Measurements from ENCODE around the gene NPAS2.

Gene NPAS2

GRCh38 chr2:100785626-100786296, 34.2 kb upstream of the NPAS2 start:
- H3K27ac ChIP-seq (ENCODE audit: poor library complexity, severe bottlenecking) = peak overlapping the region; percentile 89
- H3K9me3 ChIP-seq (ENCODE audit: severe bottlenecking) = no peaks in the 10 kb centered on the region
- DNase-seq (ENCODE audit: low spot score) (no peak), ATAC-seq (ENCODE audit: low read depth) (peak; percentile 42)
- no peaks in the 10 kb centered on the region for H3K27me3 ChIP-seq (ENCODE audit: insufficient read depth, poor library complexity, severe bottlenecking)
- no peaks in the 10 kb centered on the region for H3K36me3 ChIP-seq (ENCODE audit: low read depth)
- H3K4me1 ChIP-seq (ENCODE audit: insufficient read depth, poor library complexity, severe bottlenecking) = peaks cover 33% of the 10 kb centered on the region
- no peak overlapping the region for H3K4me3 ChIP-seq (ENCODE audit: severe bottlenecking)
- no peak for TF ChIP-seq CTCF (IDR thresholded peaks at IDR 0.05; ENCODE audit: poor library complexity, severe bottlenecking)

GRCh38 chr2:100786297-100786658, 33.7 kb upstream of the NPAS2 start:
- no peak overlapping the region for H3K4me3 ChIP-seq (ENCODE audit: severe bottlenecking)
- TF ChIP-seq CTCF (IDR thresholded peaks at IDR 0.05; ENCODE audit: poor library complexity, severe bottlenecking) = no peak
- DNase-seq (ENCODE audit: low spot score) (no peak), ATAC-seq (ENCODE audit: low read depth) (peak; percentile 96)
- H3K9me3 ChIP-seq (ENCODE audit: severe bottlenecking) = no peaks in the 10 kb centered on the region
- H3K27ac ChIP-seq (ENCODE audit: poor library complexity, severe bottlenecking) = peak overlapping the region; percentile 89
- no peaks in the 10 kb centered on the region for H3K27me3 ChIP-seq (ENCODE audit: insufficient read depth, poor library complexity, severe bottlenecking)
- no peaks in the 10 kb centered on the region for H3K36me3 ChIP-seq (ENCODE audit: low read depth)
- peaks cover 28% of the 10 kb centered on the region for H3K4me1 ChIP-seq (ENCODE audit: insufficient read depth, poor library complexity, severe bottlenecking)

GRCh38 chr2:100786985-100787384, 33.0 kb upstream of the NPAS2 start:
- no peak overlapping the region for H3K4me3 ChIP-seq (ENCODE audit: severe bottlenecking)
- no peak for DNase-seq (ENCODE audit: low spot score)
- no peak for ATAC-seq (ENCODE audit: low read depth)
- H3K27ac ChIP-seq (ENCODE audit: poor library complexity, severe bottlenecking) = peak overlapping the region; percentile 89
- H3K4me1 ChIP-seq (ENCODE audit: insufficient read depth, poor library complexity, severe bottlenecking) = peaks cover 21% of the 10 kb centered on the region
- H3K27me3 ChIP-seq (ENCODE audit: insufficient read depth, poor library complexity, severe bottlenecking) = no peaks in the 10 kb centered on the region
- TF ChIP-seq CTCF (IDR thresholded peaks at IDR 0.05; ENCODE audit: poor library complexity, severe bottlenecking) = no peak
- H3K36me3 ChIP-seq (ENCODE audit: low read depth) = no peaks in the 10 kb centered on the region
- no peaks in the 10 kb centered on the region for H3K9me3 ChIP-seq (ENCODE audit: severe bottlenecking)

- Histone ChIP-seq H3K9me3 (ENCODE audit: severe bottlenecking) (no peaks in the 10 kb centered on the region), H3K4me3 (ENCODE audit: severe bottlenecking) (no peak overlapping the region), H3K27me3 (ENCODE audit: insufficient read depth, poor library complexity, severe bottlenecking) (no peaks in the 10 kb centered on the region), H3K36me3 (ENCODE audit: low read depth) (no peaks in the 10 kb centered on the region), H3K27ac (ENCODE audit: poor library complexity, severe bottlenecking) (no peak overlapping the region), H3K4me1 (ENCODE audit: insufficient read depth, poor library complexity, severe bottlenecking) (peaks cover 21% of the 10 kb centered on the region)
- ATAC-seq (ENCODE audit: low read depth) (no peak), DNase-seq (ENCODE audit: low spot score) (no peak)
- TF ChIP-seq CTCF (IDR thresholded peaks at IDR 0.05; ENCODE audit: poor library complexity, severe bottlenecking) = no peak
These were observed 30.6 kb upstream of the NPAS2 start for GRCh38 chr2:100789361-100789760.

GRCh38 chr2:100791294-100791935, 28.5 kb upstream of the NPAS2 start:
- Histone ChIP-seq H3K9me3 (ENCODE audit: severe bottlenecking) (no peaks in the 10 kb centered on the region), H3K27me3 (ENCODE audit: insufficient read depth, poor library complexity, severe bottlenecking) (no peaks in the 10 kb centered on the region), H3K36me3 (ENCODE audit: low read depth) (no peaks in the 10 kb centered on the region), H3K27ac (ENCODE audit: poor library complexity, severe bottlenecking) (no peak overlapping the region), H3K4me1 (ENCODE audit: insufficient read depth, poor library complexity, severe bottlenecking) (peaks cover 10% of the 10 kb centered on the region), H3K4me3 (ENCODE audit: severe bottlenecking) (no peak overlapping the region)
- ATAC-seq (ENCODE audit: low read depth) (no peak), DNase-seq (ENCODE audit: low spot score) (no peak)
- no peak for TF ChIP-seq CTCF (IDR thresholded peaks at IDR 0.05; ENCODE audit: poor library complexity, severe bottlenecking)
